Testis (tissue), 3 donors: ENCODE measurements around the gene LYPD6. TPM values are rescaled to one million over a fixed set of nuclear protein-coding genes. Genes with fewer than 3 reads are reported as not detected.

Experiments used
- DNase-seq: peaks from one replicate; pipeline ENCODE4 v3.0.0-alpha.2; 2019
- H3K27ac ChIP-seq, 2 donors: fragments of 200-600 bp; sonication (generic); one replicate each; pipeline ENCODE4 v1.5.1; 2019
- H3K27me3 ChIP-seq: fragments of 200-600 bp; sonication (generic); one replicate; pipeline ENCODE4 v1.5.1; 2019
- H3K36me3 ChIP-seq: fragments of 200-600 bp; sonication (generic); one replicate; pipeline ENCODE4 v1.5.1; 2017; ENCODE audit warnings: low read depth; ENCODE audit errors: missing control alignments
- H3K4me1 ChIP-seq: fragments of 200-600 bp; sonication (generic); one replicate; pipeline ENCODE4 v1.5.1; 2019
- H3K4me3 ChIP-seq, 2 donors: fragments of 200-600 bp; sonication (generic); one replicate each; pipeline ENCODE4 v1.5.1; 2017 to 2019
- H3K9me3 ChIP-seq: fragments of 200-600 bp; sonication (generic); one replicate; pipeline ENCODE4 v1.5.1; 2017
- CTCF ChIP-seq, 3 experiments: fragments of 450-650 bp in 2 of 3; fragments of 200-600 bp in 1 of 3; sonication (generic) in 1 of 3; IDR thresholded peaks; one replicate each; pipeline ENCODE4 v1.5.1; 2016 to 2019; ENCODE audit warnings: antibody characterized with exemption in 3 of 3, mild to moderate bottlenecking in 2 of 3, moderate library complexity in 1 of 3
- POLR2A ChIP-seq: fragments of 450-650 bp; IDR thresholded peaks from one replicate; pipeline ENCODE4 v1.6.1; 2017; ENCODE audit warnings: antibody characterized with exemption, mild to moderate bottlenecking, moderate library complexity
- WGBS, 2 donors: methylation state at CpG; one replicate each; pipeline ENCODE4 v1.1.5; 2018; 5-methylcytosine and 5-hydroxymethylcytosine counted together
- intact Hi-C: fragments of 100-400 bp; cut with DNase I; formaldehyde crosslinking; loops from one replicate; pipeline ENCODE4 v1.15.1; 2023; ENCODE audit warnings: low total_unique reads
- polyA plus RNA-seq: library from polyadenylated mRNA; stranded (reverse); fragments of 350-450 nt; fragmentation: Illumina TruSeq; extraction: RNeasy Lipid Tissue Mini Kit (QIAGEN cat#74804); gene quantifications from one replicate; pipeline ENCODE4 v1.2.3, GENCODE V29; 2014; ENCODE audit warnings: low read depth, low replicate concordance; ENCODE audit not compliant: insufficient read depth
- total RNA-seq, 2 donors: library from RNA; depleted of rRNA; stranded (reverse); fragments of >200 nt; gene quantifications; one replicate each; pipeline ENCODE4 v1.2.3, GENCODE V29; 2016

The LYPD6 gene
- total and polyA plus RNA-seq, 3 donors from 2014 or later: 6.8 to 10.2 (median 6.9) TPM

GRCh38 chr2:149448315-149448714, 117.9 kb downstream of the LYPD6 start:
- no peak for TF ChIP-seq CTCF (IDR thresholded peaks at IDR 0.05)
- Histone ChIP-seq H3K27me3 (no peaks in the 10 kb centered on the region), H3K4me3 (no peak overlapping the region), H3K9me3 (no peaks in the 10 kb centered on the region), H3K27ac (no peak overlapping the region), H3K4me1 (no peaks in the 10 kb centered on the region), H3K36me3 (no peaks in the 10 kb centered on the region)
- 68 to 73% methylated on average over 2 of the region's 2 CpGs for WGBS, 2 donors
- intact Hi-C loops: no loop called here
- no peak for DNase-seq

- H3K36me3 ChIP-seq: no peaks in the 10 kb centered on the region
- DNase-seq: no peak
- no peak overlapping the region for H3K27ac ChIP-seq
- H3K27me3 ChIP-seq: no peaks in the 10 kb centered on the region
- no peaks in the 10 kb centered on the region for H3K9me3 ChIP-seq
- TF ChIP-seq CTCF (IDR thresholded peaks at IDR 0.05) (no peak), POLR2A (no peak)
- no peaks in the 10 kb centered on the region for H3K4me1 ChIP-seq
- intact Hi-C loops: no loop called here
- 84 to 92% methylated on average over 5 of the region's 5 CpGs for WGBS, 2 donors
- H3K4me3 ChIP-seq: no peak overlapping the region
These were observed 118.6 kb downstream of the LYPD6 start for GRCh38 chr2:149449017-149449416.

GRCh38 chr2:149451417-149452165, 121.2 kb downstream of the LYPD6 start:
- Histone ChIP-seq H3K36me3 (no peaks in the 10 kb centered on the region), H3K27ac (no peak overlapping the region), H3K27me3 (no peaks in the 10 kb centered on the region), H3K4me1 (no peaks in the 10 kb centered on the region), H3K4me3 (no peak overlapping the region), H3K9me3 (no peaks in the 10 kb centered on the region)
- 71 to 83% methylated on average over 3 of the region's 3 CpGs for WGBS, 2 donors
- intact Hi-C loops: no loop called here
- TF ChIP-seq CTCF (IDR thresholded peaks at IDR 0.05): no peak
- TF ChIP-seq POLR2A: no peak
- no peak for DNase-seq

- WGBS, 2 donors: 82 to 84% methylated on average over 2 of the region's 2 CpGs
These were observed 125.9 kb downstream of the LYPD6 start for GRCh38 chr2:149456285-149456684.

More at GRCh38 chr2:149456285-149456684, 125.9 kb downstream of the LYPD6 start:
- H3K27ac ChIP-seq: no peak overlapping the region
- no peaks in the 10 kb centered on the region for H3K9me3 ChIP-seq
- TF ChIP-seq POLR2A (no peak), CTCF (IDR thresholded peaks at IDR 0.05) (no peak)
- intact Hi-C loops: no loop called here
- H3K36me3 ChIP-seq: no peaks in the 10 kb centered on the region
- no peak overlapping the region for H3K4me3 ChIP-seq
- no peak for DNase-seq
- H3K27me3 ChIP-seq: no peaks in the 10 kb centered on the region
- no peaks in the 10 kb centered on the region for H3K4me1 ChIP-seq
